Right kidney (tissue), 1 donor: ENCODE data around the gene CDKN2B-AS1.

ENCODE experiments used
- DNase-seq: peaks from one replicate; pipeline ENCODE4 v3.0.0-alpha.2; 2016

Gene CDKN2B-AS1

DNA sequence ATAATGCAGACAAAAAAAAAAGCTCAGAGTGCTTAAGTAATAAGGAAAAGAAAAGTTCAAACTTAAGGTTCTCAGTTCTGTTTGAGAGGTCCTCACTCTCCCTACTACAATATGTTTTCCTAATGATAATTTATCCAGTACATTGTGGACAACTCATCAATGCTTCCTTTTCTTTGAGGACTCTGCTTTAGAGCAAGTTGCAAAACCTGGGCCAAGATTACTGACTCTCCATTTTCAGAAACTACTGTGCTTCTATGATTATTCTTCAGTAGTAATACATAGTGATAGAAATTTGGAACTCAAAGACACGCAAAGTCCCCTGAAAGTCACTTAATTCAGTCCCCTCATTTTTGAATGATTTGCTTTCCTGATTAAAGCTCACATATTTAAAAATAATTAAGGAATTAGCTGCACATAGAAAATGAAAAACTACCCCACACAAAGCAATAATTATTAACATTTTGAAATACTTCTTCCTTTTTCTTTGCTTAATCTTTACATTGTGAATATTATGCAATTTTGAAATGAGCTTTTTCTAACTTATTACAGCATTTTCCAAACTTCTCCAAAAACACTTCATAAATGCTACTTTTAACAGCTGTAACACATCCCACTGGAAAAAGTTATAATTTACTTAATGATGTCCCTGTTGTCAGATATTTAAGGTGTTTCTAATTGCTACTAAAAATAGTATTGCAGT lies 11.6 kb upstream of the CDKN2B-AS1 start:
- DNase-seq = no peak

GRCh38 chr9:21983561-21983935 lies 11.0 kb upstream of the CDKN2B-AS1 start:
- no peak for DNase-seq

DNA sequence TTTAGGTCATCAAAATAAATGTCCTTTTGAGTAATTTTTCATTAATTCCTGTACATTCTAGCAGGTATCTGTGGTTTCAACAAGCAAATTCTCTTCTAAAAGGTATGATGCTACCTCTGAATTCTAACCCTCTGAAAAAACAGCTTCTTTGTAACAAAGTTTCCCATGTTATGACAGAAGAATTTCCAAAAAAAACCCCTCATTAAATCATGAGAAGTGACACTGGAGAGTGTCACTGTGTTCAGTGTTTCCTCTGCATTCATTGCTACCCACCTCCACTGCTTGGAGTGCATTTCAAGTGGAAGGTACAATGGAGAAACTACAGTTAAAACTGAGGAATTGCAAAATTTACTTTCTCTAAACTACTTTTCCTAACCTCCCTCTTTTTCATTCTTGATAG lies 10.5 kb upstream of the CDKN2B-AS1 start:
- no peak for DNase-seq

DNA sequence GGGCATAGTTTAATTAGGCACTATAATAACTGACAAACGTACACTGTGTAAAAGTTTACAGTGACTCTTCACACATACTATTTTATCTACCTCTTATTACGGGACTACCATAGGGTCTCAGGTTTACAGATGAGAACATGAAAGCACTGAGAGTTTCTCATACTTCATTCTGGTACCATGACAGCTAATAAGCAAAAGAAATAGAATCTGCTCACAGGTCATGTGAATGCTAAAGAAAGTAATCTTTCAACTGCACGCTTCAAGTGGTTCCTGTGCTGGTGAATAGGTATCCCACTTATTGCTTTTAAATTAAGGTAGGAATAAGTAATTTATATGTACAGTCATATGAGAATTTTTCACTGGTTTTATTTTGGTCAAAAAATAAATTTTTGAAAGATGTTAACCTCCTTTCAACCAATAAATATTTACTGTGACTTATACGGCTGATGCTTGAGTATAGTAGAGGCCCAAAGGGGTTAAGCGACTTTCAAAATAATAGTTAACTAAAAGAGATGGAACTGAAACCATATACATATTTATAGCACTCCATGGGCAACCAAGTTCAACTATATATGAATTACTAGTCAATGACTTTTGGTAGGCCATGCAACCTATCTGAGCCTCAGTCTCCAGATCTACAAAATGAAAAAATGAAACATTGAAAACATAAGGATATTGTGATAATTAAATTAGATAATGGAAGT lies 8.5 kb upstream of the CDKN2B-AS1 start:
- no peak for DNase-seq

DNA sequence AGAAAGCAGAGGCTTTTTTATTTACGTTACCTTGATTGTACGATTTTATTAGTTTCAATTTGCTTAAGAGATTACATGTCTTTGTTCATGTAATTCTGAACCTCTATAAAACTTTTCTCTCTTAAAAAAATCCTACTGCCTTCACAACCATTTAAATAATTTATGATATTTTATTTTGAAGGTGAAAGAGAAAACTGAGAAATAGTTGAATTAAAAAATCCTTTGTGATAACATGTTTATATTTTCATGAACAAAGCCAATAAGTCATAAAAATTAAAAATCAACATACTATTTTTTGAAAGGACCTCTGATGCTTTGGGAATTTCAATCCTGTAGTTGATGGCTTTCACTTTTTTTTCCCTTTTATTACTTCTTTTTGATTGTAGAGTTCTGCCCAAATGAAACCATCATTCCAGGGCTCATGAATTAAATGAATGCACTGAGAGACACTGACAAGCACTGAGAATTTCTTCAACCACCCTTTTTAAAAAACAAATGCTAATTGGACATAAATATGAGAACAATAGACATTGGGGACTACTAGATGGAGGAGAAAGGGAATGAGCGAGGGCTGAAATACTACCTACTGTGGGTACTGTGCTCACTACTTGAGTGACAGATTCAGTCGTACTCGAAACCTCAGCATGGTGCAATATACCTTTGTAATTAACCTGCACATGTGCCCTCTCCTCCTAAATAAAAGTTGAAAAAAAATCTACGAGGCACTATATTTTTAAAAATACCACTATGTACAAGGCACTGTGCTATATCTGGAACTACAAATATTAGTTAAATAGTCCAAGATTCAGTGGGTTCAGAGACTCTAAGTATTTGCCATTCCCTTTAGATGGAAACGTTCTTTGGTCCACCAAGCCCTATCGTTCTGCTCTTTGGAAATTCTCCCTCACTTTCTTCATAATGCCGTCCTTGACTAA lies 6.3 kb upstream of the CDKN2B-AS1 start:
- DNase-seq = no peak

- no peak for DNase-seq
Measured at GRCh38 chr9:21989440-21990189, 5.0 kb upstream of the CDKN2B-AS1 start.

GRCh38 chr9:21991072-21991959 lies 3.3 kb upstream of the CDKN2B-AS1 start:
- no peak for DNase-seq

- no peak for DNase-seq
Measured at GRCh38 chr9:21993007-21993406, 1.6 kb upstream of the CDKN2B-AS1 start.

- peak; percentile 58 for DNase-seq
Measured at GRCh38 chr9:21993893-21994555, 567 bp upstream of the CDKN2B-AS1 start, which contains the start of gene CDKN2A. Gene CDKN2A (minus strand): TSS chr9:21994392.

GRCh38 chr9:21995006-21995665 lies 545 bp downstream of the CDKN2B-AS1 start:
- DNase-seq = peak; percentile 75

DNA sequence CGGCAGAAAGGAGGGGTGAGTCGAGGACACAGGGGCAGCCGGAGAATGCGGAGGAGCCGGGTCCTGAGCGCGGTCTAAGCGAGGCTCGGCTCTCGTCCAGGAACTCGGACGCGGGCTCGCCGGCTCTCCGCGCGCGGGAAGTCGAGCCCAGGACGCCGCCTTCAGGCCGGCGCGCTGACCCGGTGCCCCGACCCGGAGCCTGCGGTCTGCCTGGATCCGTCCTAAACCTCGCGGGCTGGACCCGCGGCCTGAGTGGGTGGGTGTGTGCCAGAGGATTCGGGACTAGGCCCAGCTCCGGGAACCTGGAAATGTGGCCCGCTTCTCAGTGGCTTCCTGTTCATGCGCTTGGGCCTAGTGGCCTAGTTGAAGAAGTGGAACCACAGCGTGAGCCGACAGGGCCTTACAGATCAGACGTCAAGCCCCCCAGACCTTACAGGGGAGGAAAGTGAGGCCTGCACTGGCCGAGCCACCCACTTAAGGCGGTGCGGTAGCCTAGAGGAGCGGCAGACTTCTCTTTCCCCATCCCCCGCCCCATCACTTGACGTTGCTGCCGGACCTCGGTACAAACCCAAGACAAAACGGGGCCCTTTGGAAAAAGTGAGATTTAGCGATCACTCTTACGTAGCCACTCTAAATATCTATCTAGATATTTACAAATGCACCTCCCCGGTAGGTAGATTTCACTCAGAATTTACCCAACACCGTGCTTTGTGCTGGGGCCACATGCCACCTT lies 1.2 kb downstream of the CDKN2B-AS1 start:
- DNase-seq = peak; percentile 65

- DNase-seq = no peak
Measured at GRCh38 chr9:21996438-21996837, 1.8 kb downstream of the CDKN2B-AS1 start.

DNA sequence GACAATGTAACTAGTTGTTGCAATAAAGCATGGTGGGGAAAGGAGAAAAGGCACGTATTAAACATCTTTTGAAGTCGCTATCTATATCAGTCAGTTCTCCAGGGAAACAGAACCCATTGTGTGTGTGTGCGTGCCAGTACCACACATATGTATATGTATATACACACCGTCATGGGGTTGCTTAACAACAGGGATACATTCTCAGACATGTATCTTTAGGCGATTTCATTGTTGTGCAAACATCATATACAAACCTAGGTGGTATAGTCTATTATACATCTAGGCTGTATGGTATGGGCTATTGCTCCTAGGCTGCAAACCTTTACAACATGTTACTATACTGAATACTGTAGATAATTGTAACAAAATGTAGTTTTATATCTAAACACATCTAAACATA lies 2.3 kb downstream of the CDKN2B-AS1 start:
- DNase-seq = no peak

DNA sequence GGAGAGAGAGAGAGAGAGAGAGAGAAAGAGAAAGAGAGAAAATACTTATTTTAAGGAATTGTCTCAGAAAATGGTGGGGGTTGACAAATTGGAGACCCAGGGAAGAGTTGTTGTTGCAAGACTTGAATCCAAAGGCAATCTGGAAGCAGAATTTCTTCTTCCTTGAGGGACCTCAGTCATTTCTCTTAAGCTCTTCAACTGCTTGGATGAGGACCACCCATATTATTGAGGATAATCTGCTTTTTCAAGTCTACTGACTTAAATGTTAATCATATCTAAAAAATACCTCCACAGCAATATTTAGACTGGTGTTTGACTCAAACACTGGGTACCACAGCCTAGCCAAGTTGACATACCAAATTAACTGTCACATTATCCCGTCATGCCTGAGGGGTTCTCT lies 2.9 kb downstream of the CDKN2B-AS1 start:
- no peak for DNase-seq

GRCh38 chr9:21998026-21998425 lies 3.4 kb downstream of the CDKN2B-AS1 start:
- no peak for DNase-seq

DNA sequence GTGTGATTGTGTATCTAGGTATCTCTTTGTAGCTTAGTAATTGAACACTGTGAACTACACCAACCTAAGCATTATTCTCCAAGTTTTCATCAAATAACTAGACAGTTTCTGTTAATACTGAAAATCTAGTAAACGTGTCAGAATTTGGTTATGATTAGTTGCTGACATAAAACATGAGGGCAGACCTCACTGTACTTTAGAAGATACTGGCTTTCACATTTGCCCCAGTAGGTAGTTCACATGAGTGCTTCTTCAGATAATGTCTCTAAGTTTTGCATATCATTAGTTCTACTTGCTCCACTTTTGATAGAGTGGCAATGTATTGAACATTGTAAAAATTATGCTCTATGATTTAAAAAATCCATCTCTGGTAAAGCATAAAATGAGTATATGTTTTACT lies 7.4 kb downstream of the CDKN2B-AS1 start:
- DNase-seq = no peak

DNA sequence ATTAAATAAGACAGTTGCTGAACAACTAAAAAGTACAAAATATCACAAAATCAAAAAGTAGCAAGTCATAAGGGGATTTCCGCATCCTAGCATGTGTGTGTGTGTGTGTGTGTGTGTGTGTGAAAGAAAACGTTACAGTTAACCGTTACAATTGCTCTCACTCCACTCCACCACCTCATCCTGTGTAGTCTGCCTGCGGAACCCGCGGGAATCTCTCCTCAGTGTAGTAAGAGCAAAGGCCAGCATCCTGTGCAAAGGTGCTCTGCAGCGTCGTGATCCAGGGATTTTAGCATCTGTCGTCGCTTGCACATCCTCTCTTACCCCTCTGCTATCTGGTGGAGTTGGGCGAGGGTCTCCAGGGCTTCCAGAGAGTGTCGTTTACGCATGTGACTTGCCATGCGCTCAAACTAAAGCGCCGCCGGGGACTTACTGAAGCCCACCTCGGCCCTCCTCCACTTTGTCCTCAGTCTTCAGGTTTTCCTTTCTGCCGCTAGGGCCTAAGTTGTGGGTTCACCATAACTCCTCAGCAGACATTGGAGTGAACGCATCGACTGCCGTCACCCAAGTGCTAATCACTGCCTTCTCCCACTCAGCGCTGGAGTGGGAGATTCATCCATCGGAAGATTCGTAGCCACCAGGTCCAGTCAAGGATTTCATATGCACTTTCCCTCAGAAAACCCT lies 10.6 kb downstream of the CDKN2B-AS1 start:
- peak; percentile 37 for DNase-seq
